ENCODE data around the gene CCR5AS.
"Not testable (repeated sequence)": the region's sequence is repeated elsewhere in the genome, so short reads cannot be mapped to it uniquely, and the experiment has no call there.

The CCR5AS gene

GRCh38 chr3:46348823-46349482 lies 57.9 kb downstream of the CCR5AS start:
- DNase-seq = no peak
- Histone ChIP-seq H2AFZ (ENCODE audit: low read length) (no peak overlapping the region), H3K4me1 (ENCODE audit: low read length) (peaks cover 9% of the 10 kb centered on the region)

GRCh38 chr3:46344476-46344875 lies 62.4 kb downstream of the CCR5AS start:
- Histone ChIP-seq H3K27ac (ENCODE audit: low read length) (no peak overlapping the region), H3K9me2 (replicated peaks; ENCODE audit: insufficient read depth, low read length) (no peaks in the 10 kb centered on the region), H3K79me2 (ENCODE audit: low read length) (no peaks in the 10 kb centered on the region), H2AFZ (ENCODE audit: low read length) (no peak overlapping the region), H3K9me3 (ENCODE audit: low read length) (no peaks in the 10 kb centered on the region), H3K36me3 (ENCODE audit: insufficient read depth, low read length) (no peaks in the 10 kb centered on the region), H4K20me1 (ENCODE audit: insufficient read depth, low read depth, low read length) (no peaks in the 10 kb centered on the region), H3K9ac (ENCODE audit: low read length) (no peak overlapping the region), H3K4me1 (ENCODE audit: low read length) (peaks cover 6% of the 10 kb centered on the region), H3K4me2 (ENCODE audit: low read depth, low read length, poor library complexity, severe bottlenecking) (no peak overlapping the region), H3K27me3 (ENCODE audit: low read length) (no peaks in the 10 kb centered on the region; the same call in 1 of the 2 replicates), H3K4me3 (ENCODE audit: low read length) (no peak overlapping the region)
- DNase-seq = no peak

More at GRCh38 chr3:46348823-46349482, 57.9 kb downstream of the CCR5AS start:
- H3K9me2 ChIP-seq (replicated peaks; ENCODE audit: insufficient read depth, low read length) = no peaks in the 10 kb centered on the region
- H3K4me3 ChIP-seq (ENCODE audit: low read length) = no peak overlapping the region
- no peaks in the 10 kb centered on the region for H3K79me2 ChIP-seq (ENCODE audit: low read length)
- no peaks in the 10 kb centered on the region for H3K9me3 ChIP-seq (ENCODE audit: low read length)
- no peak overlapping the region for H3K4me2 ChIP-seq (ENCODE audit: low read depth, low read length, poor library complexity, severe bottlenecking)
- no peaks in the 10 kb centered on the region; the same call in 1 of the 2 replicates for H3K27me3 ChIP-seq (ENCODE audit: low read length)
- H4K20me1 ChIP-seq (ENCODE audit: insufficient read depth, low read depth, low read length) = no peaks in the 10 kb centered on the region
- no peak overlapping the region for H3K27ac ChIP-seq (ENCODE audit: low read length)
- H3K36me3 ChIP-seq (ENCODE audit: insufficient read depth, low read length) = no peaks in the 10 kb centered on the region
- H3K9ac ChIP-seq (ENCODE audit: low read length) = no peak overlapping the region

GRCh38 chr3:46338840-46339239 lies 68.0 kb downstream of the CCR5AS start:
- DNase-seq = no peak
- Histone ChIP-seq H3K9ac (ENCODE audit: low read length) (no peak overlapping the region), H3K9me3 (ENCODE audit: low read length) (0 out of 2 replicates have a peak, but pooled peaks cover 4% of the 10 kb centered on the region), H3K27ac (ENCODE audit: low read length) (no peak overlapping the region), H3K9me2 (replicated peaks; ENCODE audit: insufficient read depth, low read length) (no peaks in the 10 kb centered on the region), H3K4me3 (ENCODE audit: low read length) (no peak overlapping the region), H2AFZ (ENCODE audit: low read length) (no peak overlapping the region), H3K36me3 (ENCODE audit: insufficient read depth, low read length) (no peaks in the 10 kb centered on the region), H4K20me1 (ENCODE audit: insufficient read depth, low read depth, low read length) (no peaks in the 10 kb centered on the region), H3K27me3 (ENCODE audit: low read length) (no peaks in the 10 kb centered on the region), H3K4me1 (ENCODE audit: low read length) (no peaks in the 10 kb centered on the region), H3K4me2 (ENCODE audit: low read depth, low read length, poor library complexity, severe bottlenecking) (no peak overlapping the region), H3K79me2 (ENCODE audit: low read length) (no peaks in the 10 kb centered on the region)

GRCh38 chr3:46337911-46338310 lies 69.0 kb downstream of the CCR5AS start:
- Histone ChIP-seq H3K36me3 (ENCODE audit: insufficient read depth, low read length) (no peaks in the 10 kb centered on the region), H3K4me3 (ENCODE audit: low read length) (no peak overlapping the region), H3K79me2 (ENCODE audit: low read length) (no peaks in the 10 kb centered on the region), H3K9me3 (ENCODE audit: low read length) (0 out of 2 replicates have a peak, but pooled peaks cover 4% of the 10 kb centered on the region), H3K9me2 (replicated peaks; ENCODE audit: insufficient read depth, low read length) (no peaks in the 10 kb centered on the region), H3K27me3 (ENCODE audit: low read length) (no peaks in the 10 kb centered on the region), H3K27ac (ENCODE audit: low read length) (no peak overlapping the region), H3K9ac (ENCODE audit: low read length) (no peak overlapping the region), H2AFZ (ENCODE audit: low read length) (no peak overlapping the region), H3K4me1 (ENCODE audit: low read length) (no peaks in the 10 kb centered on the region), H3K4me2 (ENCODE audit: low read depth, low read length, poor library complexity, severe bottlenecking) (no peak overlapping the region), H4K20me1 (ENCODE audit: insufficient read depth, low read depth, low read length) (no peaks in the 10 kb centered on the region)
- no peak for DNase-seq

GRCh38 chr3:46335541-46335940 lies 71.3 kb downstream of the CCR5AS start:
- H3K79me2 ChIP-seq (ENCODE audit: low read length) = no peaks in the 10 kb centered on the region
- no peak overlapping the region for H2AFZ ChIP-seq (ENCODE audit: low read length)
- H3K4me2 ChIP-seq (ENCODE audit: low read depth, low read length, poor library complexity, severe bottlenecking) = no peak overlapping the region
- H3K9me2 ChIP-seq (replicated peaks; ENCODE audit: insufficient read depth, low read length) = no peaks in the 10 kb centered on the region
- no peak overlapping the region for H3K27ac ChIP-seq (ENCODE audit: low read length)
- H3K9ac ChIP-seq (ENCODE audit: low read length) = no peak overlapping the region
- H3K4me3 ChIP-seq (ENCODE audit: low read length) = no peak overlapping the region
- DNase-seq = no peak
- no peaks in the 10 kb centered on the region for H3K27me3 ChIP-seq (ENCODE audit: low read length)
- no peaks in the 10 kb centered on the region for H4K20me1 ChIP-seq (ENCODE audit: insufficient read depth, low read depth, low read length)
- H3K4me1 ChIP-seq (ENCODE audit: low read length) = no peaks in the 10 kb centered on the region
- H3K36me3 ChIP-seq (ENCODE audit: insufficient read depth, low read length) = no peaks in the 10 kb centered on the region
- 0 out of 2 replicates have a peak, but pooled peaks cover 4% of the 10 kb centered on the region for H3K9me3 ChIP-seq (ENCODE audit: low read length)

GRCh38 chr3:46334741-46335478 lies 72.0 kb downstream of the CCR5AS start:
- Histone ChIP-seq H3K27me3 (ENCODE audit: low read length) (no peaks in the 10 kb centered on the region), H3K36me3 (ENCODE audit: insufficient read depth, low read length) (no peaks in the 10 kb centered on the region), H3K9me2 (replicated peaks; ENCODE audit: insufficient read depth, low read length) (no peaks in the 10 kb centered on the region), H2AFZ (ENCODE audit: low read length) (no peak overlapping the region), H4K20me1 (ENCODE audit: insufficient read depth, low read depth, low read length) (no peaks in the 10 kb centered on the region), H3K4me3 (ENCODE audit: low read length) (no peak overlapping the region), H3K4me2 (ENCODE audit: low read depth, low read length, poor library complexity, severe bottlenecking) (no peak overlapping the region), H3K4me1 (ENCODE audit: low read length) (no peaks in the 10 kb centered on the region), H3K9ac (ENCODE audit: low read length) (no peak overlapping the region), H3K9me3 (ENCODE audit: low read length) (0 out of 2 replicates have a peak, but pooled peaks cover 4% of the 10 kb centered on the region), H3K27ac (ENCODE audit: low read length) (no peak overlapping the region), H3K79me2 (ENCODE audit: low read length) (no peaks in the 10 kb centered on the region)
- DNase-seq = no peak

- H3K9ac ChIP-seq (ENCODE audit: low read length); H3K9me2 ChIP-seq (replicated peaks; ENCODE audit: insufficient read depth, low read length); H3K27ac ChIP-seq (ENCODE audit: low read length); H3K4me3 ChIP-seq (ENCODE audit: low read length); H3K9me3 ChIP-seq (ENCODE audit: low read length); H3K36me3 ChIP-seq (ENCODE audit: insufficient read depth, low read length); H3K79me2 ChIP-seq (ENCODE audit: low read length); H4K20me1 ChIP-seq (ENCODE audit: insufficient read depth, low read depth, low read length); H3K4me2 ChIP-seq (ENCODE audit: low read depth, low read length, poor library complexity, severe bottlenecking); DNase-seq; H3K4me1 ChIP-seq (ENCODE audit: low read length); H3K27me3 ChIP-seq (ENCODE audit: low read length); H2AFZ ChIP-seq (ENCODE audit: low read length): not testable (repeated sequence)
Measured at GRCh38 chr3:46330676-46331075, 76.2 kb downstream of the CCR5AS start.

- no peak overlapping the region for H2AFZ ChIP-seq (ENCODE audit: low read length)
- no peaks in the 10 kb centered on the region for H3K79me2 ChIP-seq (ENCODE audit: low read length)
- no peaks in the 10 kb centered on the region for H3K36me3 ChIP-seq (ENCODE audit: insufficient read depth, low read length)
- no peaks in the 10 kb centered on the region for H3K9me2 ChIP-seq (replicated peaks; ENCODE audit: insufficient read depth, low read length)
- no peaks in the 10 kb centered on the region; the same call in 1 of the 2 replicates for H3K27me3 ChIP-seq (ENCODE audit: low read length)
- no peak overlapping the region for H3K9ac ChIP-seq (ENCODE audit: low read length)
- DNase-seq = no peak
- peaks cover 18% of the 10 kb centered on the region for H3K4me1 ChIP-seq (ENCODE audit: low read length)
- no peaks in the 10 kb centered on the region for H3K9me3 ChIP-seq (ENCODE audit: low read length)
- no peak overlapping the region for H3K27ac ChIP-seq (ENCODE audit: low read length)
- H3K4me3 ChIP-seq (ENCODE audit: low read length) = no peak overlapping the region
- no peak overlapping the region for H3K4me2 ChIP-seq (ENCODE audit: low read depth, low read length, poor library complexity, severe bottlenecking)
- no peaks in the 10 kb centered on the region for H4K20me1 ChIP-seq (ENCODE audit: insufficient read depth, low read depth, low read length)
Measured at GRCh38 chr3:46325645-46326300, 81.1 kb downstream of the CCR5AS start.
